ENCODE data around the gene SSR4. TPM values are rescaled to one million over a fixed set of nuclear protein-coding genes. Genes with fewer than 3 reads are reported as not detected.

The SSR4 gene
- total RNA-seq, 2 experiments from 2014 or later: 133 to 145 TPM

DNA sequence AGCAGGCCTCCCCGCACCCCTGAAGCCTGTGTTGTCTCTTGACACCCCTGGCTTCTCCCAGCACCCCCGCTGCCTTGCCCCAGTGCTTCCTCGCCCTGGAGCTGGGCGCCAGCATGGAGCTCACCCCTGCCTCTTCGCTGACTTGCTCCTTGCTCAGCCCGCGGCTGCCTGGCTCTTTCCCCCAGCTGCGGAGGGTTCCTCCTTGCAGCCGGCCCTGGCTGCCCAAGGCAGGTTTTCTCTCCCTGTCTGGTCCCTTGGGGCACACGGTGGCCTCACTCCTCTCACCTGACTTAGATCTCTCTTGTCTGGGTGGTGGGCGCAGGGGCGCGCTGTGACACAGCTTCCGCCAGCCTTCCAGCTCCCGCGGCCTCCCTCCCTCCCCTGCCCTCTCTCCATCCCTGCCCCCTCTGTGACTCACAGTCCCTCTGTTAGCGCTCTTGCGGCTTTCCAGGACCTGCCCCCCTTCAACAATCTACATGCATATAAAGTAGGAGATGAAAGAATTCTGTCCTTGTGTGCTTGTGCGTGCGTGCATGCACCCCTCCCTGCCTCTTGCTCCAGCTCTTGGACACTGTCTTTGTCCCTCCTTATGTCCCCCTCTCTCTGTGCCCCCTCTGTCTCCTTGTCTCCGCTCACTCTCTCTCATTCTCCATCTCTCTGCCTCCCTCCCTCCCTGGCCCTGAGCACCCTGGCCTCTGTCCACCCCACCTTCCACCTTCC is 28.2 kb upstream of the SSR4 start:
- Mint-ChIP-seq H3K27ac (peak overlapping the region; percentile 16), H3K36me3 (no peaks in the 10 kb centered on the region), H3K27me3 (no peaks in the 10 kb centered on the region), H3K9me3 (no peaks in the 10 kb centered on the region), H3K4me3 (peak overlapping the region; percentile 49), H3K4me1 (peaks cover 9% of the 10 kb centered on the region)
- peak; percentile 60 for DNase-seq

DNA sequence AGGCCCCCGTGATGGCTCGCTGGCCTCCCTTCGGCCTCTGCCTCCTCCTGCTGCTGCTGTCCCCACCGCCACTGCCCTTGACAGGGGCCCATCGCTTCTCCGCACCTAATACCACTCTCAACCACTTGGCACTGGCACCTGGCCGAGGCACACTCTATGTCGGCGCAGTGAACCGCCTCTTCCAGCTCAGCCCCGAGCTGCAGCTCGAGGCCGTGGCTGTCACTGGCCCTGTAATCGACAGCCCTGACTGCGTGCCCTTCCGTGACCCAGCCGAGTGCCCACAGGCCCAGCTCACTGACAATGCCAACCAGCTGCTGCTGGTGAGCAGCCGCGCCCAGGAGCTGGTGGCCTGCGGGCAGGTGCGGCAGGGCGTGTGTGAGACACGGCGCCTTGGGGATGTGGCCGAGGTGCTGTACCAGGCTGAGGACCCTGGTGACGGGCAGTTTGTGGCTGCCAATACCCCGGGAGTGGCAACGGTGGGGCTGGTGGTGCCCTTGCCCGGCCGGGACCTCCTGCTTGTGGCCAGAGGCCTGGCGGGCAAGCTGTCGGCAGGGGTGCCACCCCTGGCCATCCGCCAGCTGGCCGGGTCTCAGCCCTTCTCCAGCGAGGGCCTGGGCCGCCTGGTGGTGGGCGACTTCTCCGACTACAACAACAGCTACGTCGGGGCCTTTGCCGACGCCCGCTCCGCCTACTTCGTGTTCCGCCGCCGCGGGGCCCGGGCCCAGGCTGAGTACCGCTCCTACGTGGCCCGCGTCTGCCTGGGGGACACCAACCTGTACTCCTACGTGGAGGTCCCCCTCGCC is 27.4 kb upstream of the SSR4 start:
- H3K36me3 Mint-ChIP-seq: no peaks in the 10 kb centered on the region
- DNase-seq: no peak
- peak overlapping the region; percentile 39 for H3K27ac Mint-ChIP-seq
- H3K4me1 Mint-ChIP-seq: peaks cover 9% of the 10 kb centered on the region
- H3K9me3 Mint-ChIP-seq: no peaks in the 10 kb centered on the region
- no peaks in the 10 kb centered on the region for H3K27me3 Mint-ChIP-seq
- H3K4me3 Mint-ChIP-seq: no peak overlapping the region

DNA sequence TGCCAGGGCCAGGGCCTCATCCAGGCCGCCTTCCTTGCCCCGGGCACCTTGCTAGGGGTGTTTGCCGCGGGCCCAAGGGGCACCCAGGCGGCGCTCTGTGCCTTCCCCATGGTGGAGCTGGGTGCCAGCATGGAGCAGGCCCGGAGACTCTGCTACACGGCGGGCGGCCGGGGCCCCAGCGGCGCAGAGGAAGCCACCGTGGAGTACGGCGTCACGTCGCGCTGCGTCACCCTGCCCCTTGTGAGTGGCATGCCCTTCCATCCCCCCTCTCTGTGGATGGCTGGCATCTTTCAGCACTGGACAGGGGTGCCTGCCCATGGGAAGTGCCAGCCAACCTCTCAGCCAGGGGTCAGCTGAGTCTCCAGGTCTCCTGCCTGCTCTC is 26.8 kb upstream of the SSR4 start:
- Mint-ChIP-seq H3K4me1 (peaks cover 9% of the 10 kb centered on the region), H3K36me3 (no peaks in the 10 kb centered on the region), H3K27me3 (no peaks in the 10 kb centered on the region), H3K9me3 (no peaks in the 10 kb centered on the region), H3K4me3 (no peak overlapping the region), H3K27ac (no peak overlapping the region)
- no peak for DNase-seq

DNA sequence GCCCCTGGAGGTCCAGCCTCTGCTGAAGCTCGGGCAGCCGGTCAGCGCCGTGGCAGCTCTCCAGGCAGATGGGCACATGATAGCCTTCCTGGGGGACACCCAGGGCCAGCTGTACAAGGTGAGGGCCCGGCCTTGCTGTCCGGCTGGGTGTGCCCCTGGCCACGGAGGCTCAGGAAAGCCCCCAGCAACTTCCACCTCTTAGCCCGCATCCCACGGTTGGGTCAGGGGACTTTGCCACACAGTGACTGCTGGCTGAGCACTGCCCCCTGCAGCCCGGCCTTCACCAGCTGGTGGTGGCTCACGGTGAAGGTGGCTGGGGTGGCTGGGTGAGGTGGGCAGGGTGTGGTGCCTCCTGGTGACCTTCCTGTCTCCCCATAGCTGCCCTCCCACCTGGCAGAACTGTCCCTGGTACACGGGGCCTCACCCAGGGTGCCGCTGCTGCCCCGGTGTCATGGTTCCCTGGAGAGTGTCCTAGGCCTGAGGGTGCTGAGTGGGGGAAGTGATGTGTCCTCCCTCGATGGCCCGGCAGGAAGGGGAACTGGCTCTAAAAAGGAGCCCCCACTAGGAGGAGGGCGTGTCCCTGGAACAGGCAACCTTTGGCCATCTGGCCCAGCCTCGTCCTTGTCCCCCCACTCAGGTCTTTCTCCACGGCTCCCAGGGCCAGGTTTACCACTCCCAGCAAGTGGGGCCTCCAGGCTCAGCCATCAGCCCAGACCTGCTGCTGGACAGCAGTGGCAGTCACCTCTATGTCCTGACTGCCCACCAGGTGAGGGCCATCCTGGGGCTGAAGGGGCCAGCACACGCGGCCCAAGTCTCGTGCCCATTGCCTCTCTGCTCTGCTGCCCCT is 25.9 kb upstream of the SSR4 start:
- peak overlapping the region; percentile 34 for H3K27ac Mint-ChIP-seq
- H3K4me1 Mint-ChIP-seq: peaks cover 9% of the 10 kb centered on the region
- no peaks in the 10 kb centered on the region for H3K36me3 Mint-ChIP-seq
- peak overlapping the region; percentile 59 for H3K4me3 Mint-ChIP-seq
- no peaks in the 10 kb centered on the region for H3K9me3 Mint-ChIP-seq
- H3K27me3 Mint-ChIP-seq: no peaks in the 10 kb centered on the region
- DNase-seq: no peak

DNA sequence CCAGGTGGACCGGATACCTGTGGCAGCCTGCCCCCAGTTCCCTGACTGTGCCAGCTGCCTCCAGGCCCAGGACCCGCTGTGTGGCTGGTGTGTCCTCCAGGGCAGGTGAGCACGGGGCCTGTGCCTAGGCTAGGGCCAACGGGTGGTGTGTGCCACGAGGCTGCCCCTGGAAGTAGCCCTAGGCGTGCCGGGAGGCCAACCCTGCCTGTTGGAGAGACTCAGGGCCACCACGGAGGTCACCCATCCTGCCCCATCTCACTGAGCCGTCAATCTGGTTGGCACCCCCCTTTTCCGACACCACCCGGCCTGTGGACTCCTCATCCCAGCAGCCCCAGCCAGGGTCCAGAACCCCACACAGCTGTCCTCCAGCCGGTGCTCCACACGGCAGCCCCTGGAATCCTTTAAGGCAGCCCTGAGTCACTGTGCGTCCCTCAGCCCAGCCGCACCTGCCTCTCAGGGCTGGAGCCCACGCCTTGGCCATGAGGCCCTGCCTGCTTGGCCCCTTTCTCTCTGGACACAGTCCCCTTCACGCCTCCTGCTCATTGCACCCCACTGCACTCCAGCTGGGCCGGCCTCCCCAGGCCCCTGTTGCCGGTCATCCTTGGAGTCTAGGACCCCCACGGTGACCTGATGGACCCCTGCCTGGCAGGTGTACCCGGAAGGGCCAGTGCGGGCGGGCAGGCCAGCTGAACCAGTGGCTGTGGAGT is 25.2 kb upstream of the SSR4 start:
- no peak for DNase-seq
- Mint-ChIP-seq H3K4me3 (no peak overlapping the region), H3K27ac (no peak overlapping the region), H3K36me3 (no peaks in the 10 kb centered on the region), H3K4me1 (peaks cover 5% of the 10 kb centered on the region), H3K27me3 (no peaks in the 10 kb centered on the region), H3K9me3 (no peaks in the 10 kb centered on the region)

DNA sequence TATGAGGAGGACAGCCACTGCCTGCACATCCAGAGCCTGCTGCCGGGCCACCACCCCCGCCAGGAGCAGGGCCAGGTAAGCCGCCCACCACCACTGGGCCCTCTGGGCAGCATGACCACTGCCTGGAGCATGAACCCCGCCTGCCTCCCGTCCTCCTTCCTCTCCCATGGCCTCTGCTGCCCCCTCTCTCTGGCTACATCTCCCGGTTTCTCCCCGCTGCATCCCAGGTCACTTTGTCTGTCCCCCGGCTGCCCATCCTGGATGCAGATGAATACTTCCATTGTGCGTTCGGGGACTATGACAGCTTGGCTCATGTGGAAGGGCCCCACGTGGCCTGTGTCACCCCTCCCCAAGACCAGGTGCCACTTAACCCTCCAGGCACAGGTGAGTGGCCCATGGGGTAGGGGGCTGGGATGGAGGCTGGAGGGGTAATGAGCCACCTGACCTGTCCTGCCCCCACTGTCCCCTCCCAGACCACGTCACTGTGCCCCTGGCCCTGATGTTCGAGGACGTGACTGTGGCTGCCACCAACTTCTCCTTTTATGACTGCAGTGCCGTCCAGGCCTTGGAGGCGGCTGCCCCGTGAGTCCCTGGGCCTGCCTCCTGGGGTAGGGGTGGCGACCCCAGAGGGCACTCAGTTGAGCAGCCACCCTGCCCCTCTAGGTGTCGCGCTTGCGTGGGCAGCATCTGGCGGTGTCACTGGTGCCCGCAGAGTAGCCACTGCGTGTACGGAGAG is 24.4 kb upstream of the SSR4 start:
- Mint-ChIP-seq H3K27me3 (no peaks in the 10 kb centered on the region), H3K4me1 (peaks cover 5% of the 10 kb centered on the region), H3K9me3 (no peaks in the 10 kb centered on the region), H3K4me3 (no peak overlapping the region), H3K27ac (no peak overlapping the region), H3K36me3 (no peaks in the 10 kb centered on the region)
- no peak for DNase-seq

DNA sequence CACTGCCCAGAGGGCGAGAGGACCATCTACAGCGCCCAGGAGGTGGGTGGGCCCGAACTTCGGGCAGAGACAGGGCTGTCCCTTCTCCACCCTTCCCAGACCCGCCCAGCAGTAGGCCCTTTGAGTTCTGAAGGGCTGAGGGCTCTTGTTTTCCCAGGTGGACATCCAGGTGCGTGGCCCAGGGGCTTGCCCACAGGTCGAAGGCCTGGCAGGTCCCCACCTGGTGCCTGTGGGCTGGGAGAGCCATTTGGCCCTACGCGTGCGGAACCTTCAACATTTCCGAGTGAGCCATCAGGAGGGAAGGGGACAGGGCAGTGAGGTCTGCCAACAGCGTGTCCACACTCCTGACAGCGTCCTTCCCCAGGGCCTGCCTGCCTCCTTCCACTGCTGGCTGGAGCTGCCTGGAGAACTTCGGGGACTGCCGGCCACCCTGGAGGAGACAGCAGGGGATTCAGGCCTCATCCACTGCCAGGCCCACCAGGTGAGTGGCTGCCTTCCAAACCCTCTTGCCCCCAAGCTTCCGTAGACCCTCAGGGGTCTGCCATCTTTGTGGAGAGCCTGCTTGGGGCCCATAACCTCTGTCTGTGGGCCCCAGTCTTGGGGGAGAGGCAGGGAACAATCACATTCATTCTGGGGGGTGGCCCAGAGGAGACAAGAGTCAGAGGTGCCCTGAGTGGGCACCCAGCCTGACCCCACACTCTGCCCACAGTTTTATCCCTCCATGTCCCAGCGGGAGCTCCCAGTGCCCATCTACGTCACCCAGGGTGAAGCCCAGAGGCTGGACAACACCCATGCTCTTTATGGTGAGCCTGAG is 23.7 kb upstream of the SSR4 start:
- H3K36me3 Mint-ChIP-seq: no peaks in the 10 kb centered on the region
- H3K4me3 Mint-ChIP-seq: no peak overlapping the region
- H3K27me3 Mint-ChIP-seq: no peaks in the 10 kb centered on the region
- H3K4me1 Mint-ChIP-seq: peaks cover 5% of the 10 kb centered on the region
- no peak overlapping the region for H3K27ac Mint-ChIP-seq
- H3K9me3 Mint-ChIP-seq: no peaks in the 10 kb centered on the region
- DNase-seq: no peak

DNA sequence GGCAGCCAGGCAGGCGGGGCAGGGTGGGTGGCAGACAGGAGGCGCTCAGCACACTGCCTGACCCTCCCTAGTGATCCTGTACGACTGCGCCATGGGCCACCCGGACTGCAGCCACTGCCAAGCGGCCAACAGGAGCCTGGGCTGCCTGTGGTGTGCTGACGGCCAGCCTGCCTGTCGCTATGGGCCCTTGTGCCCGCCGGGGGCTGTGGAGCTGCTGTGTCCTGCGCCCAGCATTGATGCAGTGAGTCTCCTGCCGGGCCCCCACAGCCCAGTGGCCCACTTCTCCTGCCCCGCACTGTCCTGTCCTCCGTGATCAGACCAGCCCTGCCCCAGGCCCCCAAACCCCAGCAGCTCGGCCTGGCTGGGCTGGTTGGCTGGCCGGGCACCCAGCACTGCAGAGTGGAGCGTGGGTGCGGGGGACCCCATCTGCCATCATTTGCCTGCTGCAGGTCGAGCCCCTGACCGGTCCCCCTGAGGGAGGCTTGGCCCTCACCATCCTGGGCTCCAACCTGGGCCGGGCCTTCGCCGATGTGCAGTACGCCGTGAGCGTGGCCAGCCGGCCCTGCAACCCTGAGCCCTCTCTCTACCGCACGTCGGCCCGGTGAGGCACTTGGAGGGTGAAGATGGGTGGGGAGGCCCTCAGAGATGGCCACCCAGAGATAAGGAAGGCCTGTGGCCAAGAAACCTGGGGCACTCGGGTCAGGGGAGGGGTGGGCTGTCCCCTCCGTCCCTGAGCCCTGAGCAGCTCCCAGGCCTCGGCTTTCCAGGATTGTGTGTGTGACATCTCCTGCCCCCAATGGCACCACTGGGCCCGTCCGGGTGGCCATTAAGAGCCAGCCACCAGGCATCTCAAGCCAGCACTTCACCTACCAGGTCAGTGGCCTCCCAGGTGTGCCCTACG is 22.8 kb upstream of the SSR4 start:
- H3K9me3 Mint-ChIP-seq: no peaks in the 10 kb centered on the region
- peaks cover 2% of the 10 kb centered on the region for H3K4me1 Mint-ChIP-seq
- no peaks in the 10 kb centered on the region for H3K36me3 Mint-ChIP-seq
- DNase-seq: no peak
- H3K27ac Mint-ChIP-seq: no peak overlapping the region
- H3K27me3 Mint-ChIP-seq: no peaks in the 10 kb centered on the region
- no peak overlapping the region for H3K4me3 Mint-ChIP-seq

DNA sequence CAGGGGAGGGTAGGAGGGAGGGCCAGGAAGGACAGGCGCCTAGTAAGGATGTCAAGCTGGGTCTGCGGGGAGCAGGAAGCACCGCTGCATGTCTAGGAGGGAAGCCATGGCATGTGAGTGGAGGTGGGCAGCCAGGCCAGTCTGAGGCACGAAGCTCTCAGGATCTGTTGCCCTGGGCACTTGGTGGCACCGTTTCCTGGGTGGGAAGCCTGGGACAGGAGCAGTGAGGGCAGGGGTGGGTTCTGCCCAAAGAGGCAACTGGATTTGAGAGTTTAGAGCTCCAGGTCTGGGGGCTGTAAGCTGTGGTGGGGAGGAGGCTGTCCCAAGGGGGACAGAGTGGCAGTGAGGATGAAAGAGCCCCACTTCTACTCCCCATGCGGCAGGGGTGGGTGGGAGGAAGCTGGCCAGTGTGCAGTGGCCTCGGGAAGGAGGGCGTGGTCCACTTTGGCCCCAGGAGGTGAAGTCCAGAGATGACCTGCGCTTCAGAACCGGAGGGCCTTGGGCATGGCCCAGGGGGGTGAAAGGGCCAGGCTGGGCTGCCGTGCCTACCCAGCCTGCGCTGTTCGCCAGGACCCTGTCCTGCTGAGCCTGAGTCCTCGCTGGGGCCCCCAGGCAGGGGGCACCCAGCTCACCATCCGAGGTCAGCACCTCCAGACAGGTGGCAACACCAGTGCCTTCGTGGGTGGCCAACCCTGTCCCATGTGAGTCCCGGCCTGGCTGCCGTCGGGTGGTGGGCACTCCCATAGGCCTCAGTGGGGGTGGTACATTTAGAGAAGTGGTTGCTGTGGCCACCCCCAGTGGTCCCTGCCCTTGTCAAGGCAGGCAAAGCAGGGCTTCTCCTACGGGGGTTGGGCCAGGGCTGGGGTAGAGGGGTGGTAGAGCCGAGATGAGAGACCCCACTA is 21.9 kb upstream of the SSR4 start:
- Mint-ChIP-seq H3K36me3 (no peaks in the 10 kb centered on the region), H3K27me3 (no peaks in the 10 kb centered on the region), H3K4me3 (no peak overlapping the region), H3K9me3 (no peaks in the 10 kb centered on the region), H3K4me1 (no peaks in the 10 kb centered on the region), H3K27ac (no peak overlapping the region)
- no peak for DNase-seq

DNA sequence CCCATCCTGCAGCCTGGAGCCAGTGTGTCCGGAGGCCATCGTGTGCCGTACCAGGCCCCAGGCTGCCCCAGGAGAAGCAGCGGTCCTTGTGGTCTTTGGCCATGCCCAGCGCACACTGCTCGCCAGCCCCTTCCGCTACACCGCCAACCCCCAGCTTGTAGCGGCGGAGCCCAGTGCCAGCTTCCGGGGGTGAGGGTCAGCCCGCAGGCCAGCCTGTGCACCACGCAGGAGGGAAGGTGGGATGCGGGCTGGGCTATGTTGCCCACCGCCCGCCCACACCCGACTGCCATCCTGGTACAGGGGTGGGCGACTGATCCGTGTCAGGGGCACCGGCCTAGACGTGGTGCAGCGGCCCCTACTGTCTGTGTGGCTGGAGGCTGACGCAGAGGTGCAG is 21.3 kb upstream of the SSR4 start:
- no peaks in the 10 kb centered on the region for H3K27me3 Mint-ChIP-seq
- H3K36me3 Mint-ChIP-seq: no peaks in the 10 kb centered on the region
- H3K4me3 Mint-ChIP-seq: no peak overlapping the region
- DNase-seq: no peak
- no peaks in the 10 kb centered on the region for H3K4me1 Mint-ChIP-seq
- no peaks in the 10 kb centered on the region for H3K9me3 Mint-ChIP-seq
- H3K27ac Mint-ChIP-seq: no peak overlapping the region

DNA sequence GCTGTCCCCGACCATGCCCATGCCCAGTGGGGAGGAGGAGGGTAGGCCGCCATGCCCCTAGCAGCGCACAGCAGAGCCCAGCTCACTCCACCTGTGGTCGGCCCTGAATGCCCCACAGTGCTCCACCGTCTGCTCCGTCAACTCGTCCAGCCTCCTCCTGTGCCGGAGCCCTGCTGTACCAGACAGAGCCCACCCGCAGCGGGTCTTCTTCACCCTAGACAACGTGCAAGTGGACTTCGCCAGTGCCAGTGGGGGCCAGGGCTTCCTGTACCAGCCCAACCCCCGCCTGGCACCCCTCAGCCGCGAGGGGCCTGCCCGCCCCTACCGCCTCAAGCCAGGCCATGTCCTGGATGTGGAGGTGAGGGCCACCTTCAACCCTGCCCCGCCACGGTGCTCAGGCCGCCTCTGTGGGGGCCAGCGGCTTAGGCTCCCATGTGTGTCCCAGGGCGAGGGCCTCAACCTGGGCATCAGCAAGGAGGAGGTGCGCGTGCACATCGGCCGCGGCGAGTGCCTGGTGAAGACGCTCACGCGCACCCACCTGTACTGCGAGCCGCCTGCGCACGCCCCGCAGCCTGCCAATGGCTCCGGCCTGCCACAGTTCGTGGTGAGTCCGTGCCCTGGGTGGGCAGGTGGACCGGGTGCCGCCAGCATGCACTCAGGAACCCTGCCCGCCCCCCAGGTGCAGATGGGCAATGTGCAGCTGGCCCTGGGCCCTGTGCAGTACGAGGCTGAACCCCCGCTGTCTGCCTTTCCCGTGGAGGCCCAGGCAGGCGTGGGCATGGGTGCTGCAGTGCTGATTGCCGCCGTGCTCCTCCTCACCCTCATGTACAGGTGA is 20.5 kb upstream of the SSR4 start:
- Mint-ChIP-seq H3K4me1 (no peaks in the 10 kb centered on the region), H3K36me3 (no peaks in the 10 kb centered on the region), H3K4me3 (no peak overlapping the region), H3K27me3 (no peaks in the 10 kb centered on the region), H3K9me3 (no peaks in the 10 kb centered on the region), H3K27ac (no peak overlapping the region)
- no peak for DNase-seq
